Measurements from ENCODE around the gene PRR5. TPM values are rescaled to one million over a fixed set of nuclear protein-coding genes. Genes with fewer than 3 reads are reported as not detected.
"Not testable (repeated sequence)": the region's sequence is repeated elsewhere in the genome, so short reads cannot be mapped to it uniquely, and the experiment has no call there.

PRR5 gene
- 9.1 TPM for polyA plus RNA-seq (2013, experiment 1 of 2)
- polyA plus RNA-seq (2013, experiment 2 of 2), result 9.0 TPM

GRCh38 chr22:44701824-44702478 lies at the start of gene PRR5:
TSS of gene PRR5 (plus strand) at chr22:44702204. CDS start at chr22:44702475, 271 bp downstream.
- peak within 1 kb of the TSS; percentile 82 for H3K56ac ChIP-seq (ENCODE audit: low read length)
- no peaks in the 10 kb centered on the region for H3K36me3 ChIP-seq (ENCODE audit: control insufficient read depth, insufficient read depth, low read length)
- H3K4me3 ChIP-seq (ENCODE audit: low read length), result peak within 1 kb of the TSS; percentile 48
- no peak within 1 kb of the TSS for H3K23ac ChIP-seq (ENCODE audit: low read length)
- H3K18ac ChIP-seq (ENCODE audit: low read length), result peak within 1 kb of the TSS; percentile 35
- no peak within 1 kb of the TSS for H3K4ac ChIP-seq (ENCODE audit: low read depth, low read length)
- H2BK5ac ChIP-seq (ENCODE audit: low read length), result no peak within 1 kb of the TSS
- H3K4me2 ChIP-seq (ENCODE audit: low read length), result peak within 1 kb of the TSS; percentile 58
- WGBS (ENCODE audit: extremely low coverage, insufficient coverage, low lambda C conversion rate), result no CpG with 5 or more reads among the region's 88 CpGs
- no peaks in the 10 kb centered on the region for H3K79me1 ChIP-seq (ENCODE audit: low read length)
- H2BK15ac ChIP-seq (replicated peaks; ENCODE audit: low read depth), result no peak within 1 kb of the TSS
- no peaks in the 10 kb centered on the region for H3K79me2 ChIP-seq (ENCODE audit: control insufficient read depth, insufficient read depth, low read length)
- H2AK5ac ChIP-seq (ENCODE audit: low read length), result no peak within 1 kb of the TSS
- peak within 1 kb of the TSS; percentile 70 for H3K9ac ChIP-seq (ENCODE audit: low read length)
- H3K4me1 ChIP-seq (ENCODE audit: control insufficient read depth, low read depth, low read length), result peaks cover 2% of the 10 kb centered on the region
- H4K8ac ChIP-seq (ENCODE audit: low read depth, low read length), result no peak within 1 kb of the TSS
- no peak within 1 kb of the TSS for H2BK120ac ChIP-seq (ENCODE audit: low read depth, low read length)
- no peak within 1 kb of the TSS for H3K27ac ChIP-seq (ENCODE audit: low read depth, low read length)
- H4K5ac ChIP-seq (ENCODE audit: low read length), result no peak within 1 kb of the TSS
- DNase-seq, result peak; percentile 74
- H3K27me3 ChIP-seq (ENCODE audit: insufficient read depth, low read length, poor library complexity), result no peaks in the 10 kb centered on the region

GRCh38 chr22:44652866-44653265 lies 49.1 kb upstream of the PRR5 start:
- not testable (repeated sequence) for H3K27ac ChIP-seq (ENCODE audit: low read depth, low read length); H3K4me1 ChIP-seq (ENCODE audit: control insufficient read depth, low read depth, low read length); H3K79me1 ChIP-seq (ENCODE audit: low read length); H3K18ac ChIP-seq (ENCODE audit: low read length); H3K4ac ChIP-seq (ENCODE audit: low read depth, low read length); H3K4me3 ChIP-seq (ENCODE audit: low read length); H3K36me3 ChIP-seq (ENCODE audit: control insufficient read depth, insufficient read depth, low read length); H3K56ac ChIP-seq (ENCODE audit: low read length); H2AK5ac ChIP-seq (ENCODE audit: low read length); H2BK15ac ChIP-seq (replicated peaks; ENCODE audit: low read depth); H4K8ac ChIP-seq (ENCODE audit: low read depth, low read length); H3K23ac ChIP-seq (ENCODE audit: low read length); H3K9ac ChIP-seq (ENCODE audit: low read length); H4K5ac ChIP-seq (ENCODE audit: low read length); H3K79me2 ChIP-seq (ENCODE audit: control insufficient read depth, insufficient read depth, low read length); DNase-seq; H2BK5ac ChIP-seq (ENCODE audit: low read length); H3K4me2 ChIP-seq (ENCODE audit: low read length); H3K27me3 ChIP-seq (ENCODE audit: insufficient read depth, low read length, poor library complexity); H2BK120ac ChIP-seq (ENCODE audit: low read depth, low read length)
- WGBS (ENCODE audit: extremely low coverage, insufficient coverage, low lambda C conversion rate), result 100% methylated on average over 1 of the region's 1 CpG

GRCh38 chr22:44658311-44658953 lies 43.6 kb upstream of the PRR5 start:
- no peak overlapping the region for H2BK15ac ChIP-seq (replicated peaks; ENCODE audit: low read depth)
- no peak for DNase-seq
- no peaks in the 10 kb centered on the region for H3K79me2 ChIP-seq (ENCODE audit: control insufficient read depth, insufficient read depth, low read length)
- no peak overlapping the region for H3K23ac ChIP-seq (ENCODE audit: low read length)
- no peak overlapping the region for H2BK5ac ChIP-seq (ENCODE audit: low read length)
- H3K18ac ChIP-seq (ENCODE audit: low read length), result no peak overlapping the region
- H4K5ac ChIP-seq (ENCODE audit: low read length), result no peak overlapping the region
- H3K79me1 ChIP-seq (ENCODE audit: low read length), result no peaks in the 10 kb centered on the region
- no peak overlapping the region for H2AK5ac ChIP-seq (ENCODE audit: low read length)
- no peak overlapping the region for H3K4me3 ChIP-seq (ENCODE audit: low read length)
- H3K27ac ChIP-seq (ENCODE audit: low read depth, low read length), result no peak overlapping the region
- no peaks in the 10 kb centered on the region for H3K27me3 ChIP-seq (ENCODE audit: insufficient read depth, low read length, poor library complexity)
- peak overlapping the region; percentile 25 for H3K56ac ChIP-seq (ENCODE audit: low read length)
- no peak overlapping the region for H3K4ac ChIP-seq (ENCODE audit: low read depth, low read length)
- H3K36me3 ChIP-seq (ENCODE audit: control insufficient read depth, insufficient read depth, low read length), result no peaks in the 10 kb centered on the region
- no peaks in the 10 kb centered on the region for H3K4me1 ChIP-seq (ENCODE audit: control insufficient read depth, low read depth, low read length)
- no peak overlapping the region for H3K4me2 ChIP-seq (ENCODE audit: low read length)
- H3K9ac ChIP-seq (ENCODE audit: low read length), result no peak overlapping the region
- no peak overlapping the region for H2BK120ac ChIP-seq (ENCODE audit: low read depth, low read length)
- no CpG with 5 or more reads among the region's 14 CpGs for WGBS (ENCODE audit: extremely low coverage, insufficient coverage, low lambda C conversion rate)
- no peak overlapping the region for H4K8ac ChIP-seq (ENCODE audit: low read depth, low read length)

GRCh38 chr22:44659140-44659539 lies 42.9 kb upstream of the PRR5 start:
- Histone ChIP-seq H3K9ac (ENCODE audit: low read length) (no peak overlapping the region), H3K56ac (ENCODE audit: low read length) (no peak overlapping the region), H3K79me2 (ENCODE audit: control insufficient read depth, insufficient read depth, low read length) (no peaks in the 10 kb centered on the region), H3K4me3 (ENCODE audit: low read length) (no peak overlapping the region), H3K18ac (ENCODE audit: low read length) (no peak overlapping the region), H2AK5ac (ENCODE audit: low read length) (no peak overlapping the region), H3K4me2 (ENCODE audit: low read length) (no peak overlapping the region), H3K27ac (ENCODE audit: low read depth, low read length) (no peak overlapping the region), H2BK120ac (ENCODE audit: low read depth, low read length) (no peak overlapping the region), H2BK15ac (replicated peaks; ENCODE audit: low read depth) (no peak overlapping the region), H4K8ac (ENCODE audit: low read depth, low read length) (no peak overlapping the region), H3K23ac (ENCODE audit: low read length) (no peak overlapping the region), H3K4me1 (ENCODE audit: control insufficient read depth, low read depth, low read length) (no peaks in the 10 kb centered on the region), H3K27me3 (ENCODE audit: insufficient read depth, low read length, poor library complexity) (no peaks in the 10 kb centered on the region), H3K36me3 (ENCODE audit: control insufficient read depth, insufficient read depth, low read length) (no peaks in the 10 kb centered on the region), H3K79me1 (ENCODE audit: low read length) (no peaks in the 10 kb centered on the region), H3K4ac (ENCODE audit: low read depth, low read length) (no peak overlapping the region), H4K5ac (ENCODE audit: low read length) (no peak overlapping the region), H2BK5ac (ENCODE audit: low read length) (no peak overlapping the region)
- no peak for DNase-seq
- WGBS (ENCODE audit: extremely low coverage, insufficient coverage, low lambda C conversion rate), result no CpG with 5 or more reads among the region's 6 CpGs

- H2AK5ac ChIP-seq (ENCODE audit: low read length), result no peak overlapping the region
- H2BK15ac ChIP-seq (replicated peaks; ENCODE audit: low read depth), result no peak overlapping the region
- H2BK120ac ChIP-seq (ENCODE audit: low read depth, low read length), result no peak overlapping the region
- H3K4me1 ChIP-seq (ENCODE audit: control insufficient read depth, low read depth, low read length), result no peaks in the 10 kb centered on the region
- no peaks in the 10 kb centered on the region for H3K36me3 ChIP-seq (ENCODE audit: control insufficient read depth, insufficient read depth, low read length)
- WGBS (ENCODE audit: extremely low coverage, insufficient coverage, low lambda C conversion rate), result no CpG with 5 or more reads among the region's 23 CpGs
- H3K4me3 ChIP-seq (ENCODE audit: low read length), result no peak overlapping the region
- no peak overlapping the region for H3K18ac ChIP-seq (ENCODE audit: low read length)
- H4K8ac ChIP-seq (ENCODE audit: low read depth, low read length), result no peak overlapping the region
- DNase-seq, result no peak
- H4K5ac ChIP-seq (ENCODE audit: low read length), result no peak overlapping the region
- no peaks in the 10 kb centered on the region for H3K27me3 ChIP-seq (ENCODE audit: insufficient read depth, low read length, poor library complexity)
- no peaks in the 10 kb centered on the region for H3K79me2 ChIP-seq (ENCODE audit: control insufficient read depth, insufficient read depth, low read length)
- no peak overlapping the region for H3K56ac ChIP-seq (ENCODE audit: low read length)
- no peak overlapping the region for H3K23ac ChIP-seq (ENCODE audit: low read length)
- no peak overlapping the region for H3K9ac ChIP-seq (ENCODE audit: low read length)
- H3K79me1 ChIP-seq (ENCODE audit: low read length), result no peaks in the 10 kb centered on the region
- no peak overlapping the region for H3K4me2 ChIP-seq (ENCODE audit: low read length)
- H2BK5ac ChIP-seq (ENCODE audit: low read length), result no peak overlapping the region
- H3K4ac ChIP-seq (ENCODE audit: low read depth, low read length), result no peak overlapping the region
- H3K27ac ChIP-seq (ENCODE audit: low read depth, low read length), result no peak overlapping the region
Measured at GRCh38 chr22:44660051-44660830, 41.8 kb upstream of the PRR5 start.
